ENCODE data around the gene BTN1A1. TPM values are rescaled to one million over a fixed set of nuclear protein-coding genes. Genes with fewer than 3 reads are reported as not detected.

BTN1A1 gene
- total and polyA plus RNA-seq, 9 of the 15 experiments (the other 6 are each of a cell fraction or from before 2014, with no cell fraction given): 0.01 to 0.15 (median 0.06) TPM; not detected in 4

DNA sequence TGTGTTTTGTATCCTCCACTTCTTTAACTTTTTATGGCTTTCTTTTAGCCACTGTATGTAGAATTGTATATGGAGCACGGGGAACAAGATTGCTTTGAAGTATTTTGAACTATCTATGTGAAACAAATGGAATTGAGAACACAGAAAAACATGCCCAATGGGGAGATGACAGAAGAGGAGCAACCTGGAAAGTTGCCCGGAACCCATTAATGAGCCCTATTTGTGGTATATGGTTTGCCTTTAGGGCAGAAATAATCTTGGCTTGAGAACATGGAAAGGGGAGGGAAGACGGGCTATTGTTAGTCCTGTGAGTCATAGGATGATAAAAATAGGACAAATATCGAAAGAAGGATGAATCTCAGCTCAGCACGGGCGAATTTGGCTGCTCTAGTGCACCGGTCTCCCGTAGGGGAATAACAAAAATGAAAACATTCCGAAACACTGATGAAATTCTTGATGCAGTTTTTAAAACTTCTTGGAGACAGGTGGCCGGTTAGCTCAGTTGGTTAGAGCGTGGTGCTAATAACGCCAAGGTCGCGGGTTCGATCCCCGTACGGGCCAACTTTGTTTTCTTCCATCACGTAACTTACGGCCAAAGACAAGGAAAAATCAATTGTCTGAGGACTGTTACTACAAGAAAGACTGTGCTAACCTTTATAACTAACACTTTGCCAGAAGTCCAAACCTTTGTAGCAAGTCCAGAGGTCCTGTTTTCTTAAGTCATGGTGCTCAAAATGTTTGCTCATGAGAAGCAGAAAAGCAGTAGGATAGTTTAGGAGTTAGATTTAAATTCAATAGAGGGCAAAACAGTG is 53.7 kb downstream of the BTN1A1 start (continued):
- TF ChIP-seq, protein P1, sequence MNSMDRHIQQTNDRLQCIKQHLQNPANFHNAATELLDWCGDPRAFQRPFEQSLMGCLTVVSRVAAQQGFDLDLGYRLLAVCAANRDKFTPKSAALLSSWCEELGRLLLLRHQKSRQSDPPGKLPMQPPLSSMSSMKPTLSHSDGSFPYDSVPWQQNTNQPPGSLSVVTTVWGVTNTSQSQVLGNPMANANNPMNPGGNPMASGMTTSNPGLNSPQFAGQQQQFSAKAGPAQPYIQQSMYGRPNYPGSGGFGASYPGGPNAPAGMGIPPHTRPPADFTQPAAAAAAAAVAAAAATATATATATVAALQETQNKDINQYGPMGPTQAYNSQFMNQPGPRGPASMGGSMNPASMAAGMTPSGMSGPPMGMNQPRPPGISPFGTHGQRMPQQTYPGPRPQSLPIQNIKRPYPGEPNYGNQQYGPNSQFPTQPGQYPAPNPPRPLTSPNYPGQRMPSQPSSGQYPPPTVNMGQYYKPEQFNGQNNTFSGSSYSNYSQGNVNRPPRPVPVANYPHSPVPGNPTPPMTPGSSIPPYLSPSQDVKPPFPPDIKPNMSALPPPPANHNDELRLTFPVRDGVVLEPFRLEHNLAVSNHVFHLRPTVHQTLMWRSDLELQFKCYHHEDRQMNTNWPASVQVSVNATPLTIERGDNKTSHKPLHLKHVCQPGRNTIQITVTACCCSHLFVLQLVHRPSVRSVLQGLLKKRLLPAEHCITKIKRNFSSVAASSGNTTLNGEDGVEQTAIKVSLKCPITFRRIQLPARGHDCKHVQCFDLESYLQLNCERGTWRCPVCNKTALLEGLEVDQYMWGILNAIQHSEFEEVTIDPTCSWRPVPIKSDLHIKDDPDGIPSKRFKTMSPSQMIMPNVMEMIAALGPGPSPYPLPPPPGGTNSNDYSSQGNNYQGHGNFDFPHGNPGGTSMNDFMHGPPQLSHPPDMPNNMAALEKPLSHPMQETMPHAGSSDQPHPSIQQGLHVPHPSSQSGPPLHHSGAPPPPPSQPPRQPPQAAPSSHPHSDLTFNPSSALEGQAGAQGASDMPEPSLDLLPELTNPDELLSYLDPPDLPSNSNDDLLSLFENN (IDR thresholded peaks at IDR 0.05; ENCODE audit: low read depth in 2 of 2, low read length in 2 of 2): no peak; a peak in 1 of 4 replicates
- TF ChIP-seq KDM1A (IDR thresholded peaks at IDR 0.05) (peak; percentile 68 to 79; a peak in 3 of 4 replicates), ZNF253 (CRISPR knock-in tag; conservative IDR thresholded peaks at IDR 0.05) (no peak), PHF20 (IDR thresholded peaks at IDR 0.05; ENCODE audit: partially characterized antibody) (no peak), RAD21 (CRISPR knock-in tag; conservative IDR thresholded peaks at IDR 0.05 in 1 of 2, IDR thresholded peaks at IDR 0.05 in 1 of 2) (no peak; a peak in 1 of 4 replicates), ZNF311 (CRISPR knock-in tag; IDR thresholded peaks at IDR 0.05) (no peak), NCOR1 (IDR thresholded peaks at IDR 0.05) (peak; percentile 30; the same call in 1 of the 2 replicates), TGIF2 (CRISPR knock-in tag; IDR thresholded peaks at IDR 0.05) (no peak), FOS (IDR thresholded peaks at IDR 0.05; ENCODE audit: extremely low read depth, insufficient read length) (peak; percentile 15), HEY1 (CRISPR knock-in tag; IDR thresholded peaks at IDR 0.05; ENCODE audit: borderline replicate concordance) (0 out of 2 replicates have a peak, but pooled peaks have one; percentile 32), SMARCE1 (IDR thresholded peaks at IDR 0.05) (peak; percentile 30; the same call in 1 of the 2 replicates), BDP1 (IDR thresholded peaks at IDR 0.05; ENCODE audit: insufficient read depth, insufficient read length) (peak; percentile 75)
- TF ChIP-seq, protein P2, sequence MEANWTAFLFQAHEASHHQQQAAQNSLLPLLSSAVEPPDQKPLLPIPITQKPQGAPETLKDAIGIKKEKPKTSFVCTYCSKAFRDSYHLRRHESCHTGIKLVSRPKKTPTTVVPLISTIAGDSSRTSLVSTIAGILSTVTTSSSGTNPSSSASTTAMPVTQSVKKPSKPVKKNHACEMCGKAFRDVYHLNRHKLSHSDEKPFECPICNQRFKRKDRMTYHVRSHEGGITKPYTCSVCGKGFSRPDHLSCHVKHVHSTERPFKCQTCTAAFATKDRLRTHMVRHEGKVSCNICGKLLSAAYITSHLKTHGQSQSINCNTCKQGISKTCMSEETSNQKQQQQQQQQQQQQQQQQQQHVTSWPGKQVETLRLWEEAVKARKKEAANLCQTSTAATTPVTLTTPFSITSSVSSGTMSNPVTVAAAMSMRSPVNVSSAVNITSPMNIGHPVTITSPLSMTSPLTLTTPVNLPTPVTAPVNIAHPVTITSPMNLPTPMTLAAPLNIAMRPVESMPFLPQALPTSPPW (CRISPR knock-in tag; IDR thresholded peaks at IDR 0.05): peak; percentile 5; the same call in 1 of the 2 replicates
- TF ChIP-seq, protein P3, sequence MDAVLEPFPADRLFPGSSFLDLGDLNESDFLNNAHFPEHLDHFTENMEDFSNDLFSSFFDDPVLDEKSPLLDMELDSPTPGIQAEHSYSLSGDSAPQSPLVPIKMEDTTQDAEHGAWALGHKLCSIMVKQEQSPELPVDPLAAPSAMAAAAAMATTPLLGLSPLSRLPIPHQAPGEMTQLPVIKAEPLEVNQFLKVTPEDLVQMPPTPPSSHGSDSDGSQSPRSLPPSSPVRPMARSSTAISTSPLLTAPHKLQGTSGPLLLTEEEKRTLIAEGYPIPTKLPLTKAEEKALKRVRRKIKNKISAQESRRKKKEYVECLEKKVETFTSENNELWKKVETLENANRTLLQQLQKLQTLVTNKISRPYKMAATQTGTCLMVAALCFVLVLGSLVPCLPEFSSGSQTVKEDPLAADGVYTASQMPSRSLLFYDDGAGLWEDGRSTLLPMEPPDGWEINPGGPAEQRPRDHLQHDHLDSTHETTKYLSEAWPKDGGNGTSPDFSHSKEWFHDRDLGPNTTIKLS (IDR thresholded peaks at IDR 0.05; ENCODE audit: borderline replicate concordance, low read depth): no peak
- TF ChIP-seq, protein P4, sequence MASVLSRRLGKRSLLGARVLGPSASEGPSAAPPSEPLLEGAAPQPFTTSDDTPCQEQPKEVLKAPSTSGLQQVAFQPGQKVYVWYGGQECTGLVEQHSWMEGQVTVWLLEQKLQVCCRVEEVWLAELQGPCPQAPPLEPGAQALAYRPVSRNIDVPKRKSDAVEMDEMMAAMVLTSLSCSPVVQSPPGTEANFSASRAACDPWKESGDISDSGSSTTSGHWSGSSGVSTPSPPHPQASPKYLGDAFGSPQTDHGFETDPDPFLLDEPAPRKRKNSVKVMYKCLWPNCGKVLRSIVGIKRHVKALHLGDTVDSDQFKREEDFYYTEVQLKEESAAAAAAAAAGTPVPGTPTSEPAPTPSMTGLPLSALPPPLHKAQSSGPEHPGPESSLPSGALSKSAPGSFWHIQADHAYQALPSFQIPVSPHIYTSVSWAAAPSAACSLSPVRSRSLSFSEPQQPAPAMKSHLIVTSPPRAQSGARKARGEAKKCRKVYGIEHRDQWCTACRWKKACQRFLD (CRISPR knock-in tag; IDR thresholded peaks at IDR 0.05): peak; percentile 21; the same call in 1 of the 2 replicates
- TF ChIP-seq, protein P5, sequence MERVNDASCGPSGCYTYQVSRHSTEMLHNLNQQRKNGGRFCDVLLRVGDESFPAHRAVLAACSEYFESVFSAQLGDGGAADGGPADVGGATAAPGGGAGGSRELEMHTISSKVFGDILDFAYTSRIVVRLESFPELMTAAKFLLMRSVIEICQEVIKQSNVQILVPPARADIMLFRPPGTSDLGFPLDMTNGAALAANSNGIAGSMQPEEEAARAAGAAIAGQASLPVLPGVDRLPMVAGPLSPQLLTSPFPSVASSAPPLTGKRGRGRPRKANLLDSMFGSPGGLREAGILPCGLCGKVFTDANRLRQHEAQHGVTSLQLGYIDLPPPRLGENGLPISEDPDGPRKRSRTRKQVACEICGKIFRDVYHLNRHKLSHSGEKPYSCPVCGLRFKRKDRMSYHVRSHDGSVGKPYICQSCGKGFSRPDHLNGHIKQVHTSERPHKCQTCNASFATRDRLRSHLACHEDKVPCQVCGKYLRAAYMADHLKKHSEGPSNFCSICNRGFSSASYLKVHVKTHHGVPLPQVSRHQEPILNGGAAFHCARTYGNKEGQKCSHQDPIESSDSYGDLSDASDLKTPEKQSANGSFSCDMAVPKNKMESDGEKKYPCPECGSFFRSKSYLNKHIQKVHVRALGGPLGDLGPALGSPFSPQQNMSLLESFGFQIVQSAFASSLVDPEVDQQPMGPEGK (CRISPR knock-in tag; IDR thresholded peaks at IDR 0.05; ENCODE audit: borderline replicate concordance): no peak
